Fibroblast of pulmonary artery (primary cell): Measurements from ENCODE around the gene DUSP5.

Source experiments
- DNase-seq: peaks from one replicate; pipeline ENCODE4 v3.0.0-alpha.2; 2010; ENCODE audit warnings: low read depth
- H3K4me3 ChIP-seq: replicated peaks from 2 replicates; pipeline ENCODE4 v1.5.1; 2011; ENCODE audit warnings: low read depth, mild to moderate bottlenecking, control low read depth, low read length, moderate library complexity
- TF ChIP-seq, protein P1 (sequence below): IDR thresholded peaks from 2 replicates; pipeline ENCODE4 v1.5.1; 2011; ENCODE audit warnings: mild to moderate bottlenecking, control low read depth, low read length, inconsistent platforms; ENCODE audit errors: missing control alignments

DUSP5 gene, protein sequence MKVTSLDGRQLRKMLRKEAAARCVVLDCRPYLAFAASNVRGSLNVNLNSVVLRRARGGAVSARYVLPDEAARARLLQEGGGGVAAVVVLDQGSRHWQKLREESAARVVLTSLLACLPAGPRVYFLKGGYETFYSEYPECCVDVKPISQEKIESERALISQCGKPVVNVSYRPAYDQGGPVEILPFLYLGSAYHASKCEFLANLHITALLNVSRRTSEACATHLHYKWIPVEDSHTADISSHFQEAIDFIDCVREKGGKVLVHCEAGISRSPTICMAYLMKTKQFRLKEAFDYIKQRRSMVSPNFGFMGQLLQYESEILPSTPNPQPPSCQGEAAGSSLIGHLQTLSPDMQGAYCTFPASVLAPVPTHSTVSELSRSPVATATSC

DNA sequence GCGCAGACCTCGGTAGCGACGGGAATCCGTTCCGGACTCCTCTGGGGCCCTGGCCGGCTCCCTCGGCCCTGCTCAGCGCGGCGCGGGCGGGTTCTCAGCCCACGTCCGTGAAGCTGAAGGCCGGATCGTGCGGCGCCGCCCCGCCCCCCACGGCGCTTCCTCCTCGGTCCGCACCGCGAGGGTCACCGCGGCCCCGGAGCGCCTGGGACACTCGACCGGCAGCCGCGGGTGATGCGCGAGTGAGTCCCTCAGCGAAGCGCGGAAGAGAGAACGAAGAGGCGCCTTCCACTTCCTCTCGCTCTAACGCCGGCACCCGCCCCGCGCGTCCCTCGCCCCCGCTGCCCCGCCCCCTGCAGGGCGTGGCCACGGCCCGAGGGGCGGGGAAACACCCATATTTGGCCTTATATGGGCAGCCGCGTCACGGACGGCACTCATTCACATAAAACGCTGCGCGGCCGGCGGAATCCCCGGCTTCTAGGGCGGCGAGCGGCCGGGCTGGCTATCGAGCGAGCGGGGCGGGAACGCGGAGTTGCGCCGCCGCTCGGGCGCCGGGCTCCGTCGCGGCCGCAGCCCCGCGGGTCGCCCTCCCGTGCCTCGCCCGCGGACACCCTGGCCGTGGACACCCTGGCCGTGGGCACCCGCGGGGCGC lies at the start of gene DUSP5:
Gene DUSP5, plus strand, starts transcription at position 470 of the 649 bp plus-strand sequence. CDS start 215 bp downstream, outside the sequence.
- TF ChIP-seq, protein P1, sequence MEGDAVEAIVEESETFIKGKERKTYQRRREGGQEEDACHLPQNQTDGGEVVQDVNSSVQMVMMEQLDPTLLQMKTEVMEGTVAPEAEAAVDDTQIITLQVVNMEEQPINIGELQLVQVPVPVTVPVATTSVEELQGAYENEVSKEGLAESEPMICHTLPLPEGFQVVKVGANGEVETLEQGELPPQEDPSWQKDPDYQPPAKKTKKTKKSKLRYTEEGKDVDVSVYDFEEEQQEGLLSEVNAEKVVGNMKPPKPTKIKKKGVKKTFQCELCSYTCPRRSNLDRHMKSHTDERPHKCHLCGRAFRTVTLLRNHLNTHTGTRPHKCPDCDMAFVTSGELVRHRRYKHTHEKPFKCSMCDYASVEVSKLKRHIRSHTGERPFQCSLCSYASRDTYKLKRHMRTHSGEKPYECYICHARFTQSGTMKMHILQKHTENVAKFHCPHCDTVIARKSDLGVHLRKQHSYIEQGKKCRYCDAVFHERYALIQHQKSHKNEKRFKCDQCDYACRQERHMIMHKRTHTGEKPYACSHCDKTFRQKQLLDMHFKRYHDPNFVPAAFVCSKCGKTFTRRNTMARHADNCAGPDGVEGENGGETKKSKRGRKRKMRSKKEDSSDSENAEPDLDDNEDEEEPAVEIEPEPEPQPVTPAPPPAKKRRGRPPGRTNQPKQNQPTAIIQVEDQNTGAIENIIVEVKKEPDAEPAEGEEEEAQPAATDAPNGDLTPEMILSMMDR: no peak
- peak; percentile 96 for DNase-seq
- peak within 1 kb of the TSS; percentile 77 for H3K4me3 ChIP-seq

DNA sequence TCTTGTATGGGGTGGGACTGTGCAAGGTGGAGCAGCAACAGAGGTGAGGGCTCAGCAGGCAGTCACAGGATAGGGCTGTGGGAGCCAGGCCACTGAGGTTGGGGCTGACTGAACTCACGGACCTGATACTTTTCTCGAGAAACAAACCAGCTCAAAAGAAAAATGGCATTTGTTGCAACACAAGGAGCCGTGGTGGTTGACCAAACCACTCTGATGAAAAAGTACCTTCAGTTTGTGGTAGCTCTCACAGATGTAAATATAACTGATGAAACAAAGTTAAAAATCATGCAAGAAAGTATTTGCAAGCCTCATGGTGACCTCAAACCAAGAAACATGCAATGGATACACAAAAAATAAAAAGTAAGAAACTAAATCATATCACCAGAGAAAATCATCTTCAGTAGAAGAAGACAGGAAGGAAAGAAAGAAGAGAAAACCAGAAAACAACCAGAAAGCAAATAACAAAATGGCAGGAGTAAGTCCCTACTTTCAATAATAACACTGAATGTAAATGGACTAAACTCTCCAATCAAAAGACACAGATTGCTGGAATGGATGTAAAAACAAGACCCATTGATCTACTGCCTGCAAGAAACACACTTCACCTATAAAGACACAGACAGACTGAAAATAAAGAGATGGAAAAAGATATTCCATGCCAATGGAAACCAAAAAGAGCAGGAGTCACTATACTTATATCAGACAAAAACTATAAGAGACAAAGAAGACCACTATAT lies 48.9 kb upstream of the DUSP5 start:
- TF ChIP-seq, protein P1: no peak
- DNase-seq: no peak

DNA sequence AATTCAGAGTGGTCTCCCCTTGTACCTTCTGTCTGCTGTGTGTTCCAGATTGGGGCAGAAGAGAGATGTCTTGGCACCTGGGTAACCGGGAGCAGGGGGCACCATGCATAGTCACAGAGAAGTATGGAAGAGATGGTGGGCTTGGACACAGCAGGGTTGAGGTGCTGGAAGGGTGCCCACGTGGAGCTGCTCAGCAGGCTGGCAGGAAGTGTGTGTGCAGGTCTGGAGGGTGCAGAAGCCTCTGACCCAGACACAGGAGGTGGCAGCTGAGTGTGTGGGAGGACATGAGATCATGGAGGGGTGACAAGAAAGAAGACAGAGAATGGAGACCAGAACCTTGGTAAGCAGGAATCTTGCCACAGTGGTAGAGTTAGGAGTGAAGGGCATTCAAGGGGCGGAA lies 42.3 kb upstream of the DUSP5 start:
- TF ChIP-seq, protein P1: no peak
- H3K4me3 ChIP-seq: no peak overlapping the region
- no peak for DNase-seq

More for the DNA sequence above, 48.9 kb upstream of the DUSP5 start:
- no peak overlapping the region for H3K4me3 ChIP-seq

DNA sequence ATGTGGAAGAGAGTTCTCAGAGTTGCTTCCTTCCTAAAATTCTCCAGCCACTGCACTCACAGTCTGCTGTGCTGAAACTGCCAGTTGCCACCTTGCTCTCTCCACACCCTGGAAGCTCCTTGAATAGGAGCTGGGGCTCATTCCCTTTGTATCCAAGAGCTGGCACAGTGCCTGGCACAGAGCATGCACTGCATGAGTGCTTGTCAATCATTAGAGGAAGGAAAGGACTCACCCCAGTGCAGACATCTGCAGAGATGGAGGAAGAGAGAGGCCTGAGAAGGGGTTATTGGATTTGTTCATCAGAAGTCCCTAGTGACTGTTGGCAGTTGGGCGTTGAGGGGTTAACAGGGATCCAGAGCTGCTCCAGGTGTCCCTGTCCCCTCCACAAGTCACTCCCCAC lies 41.7 kb upstream of the DUSP5 start:
- TF ChIP-seq, protein P1: no peak
- H3K4me3 ChIP-seq: no peak overlapping the region
- DNase-seq: no peak

DNA sequence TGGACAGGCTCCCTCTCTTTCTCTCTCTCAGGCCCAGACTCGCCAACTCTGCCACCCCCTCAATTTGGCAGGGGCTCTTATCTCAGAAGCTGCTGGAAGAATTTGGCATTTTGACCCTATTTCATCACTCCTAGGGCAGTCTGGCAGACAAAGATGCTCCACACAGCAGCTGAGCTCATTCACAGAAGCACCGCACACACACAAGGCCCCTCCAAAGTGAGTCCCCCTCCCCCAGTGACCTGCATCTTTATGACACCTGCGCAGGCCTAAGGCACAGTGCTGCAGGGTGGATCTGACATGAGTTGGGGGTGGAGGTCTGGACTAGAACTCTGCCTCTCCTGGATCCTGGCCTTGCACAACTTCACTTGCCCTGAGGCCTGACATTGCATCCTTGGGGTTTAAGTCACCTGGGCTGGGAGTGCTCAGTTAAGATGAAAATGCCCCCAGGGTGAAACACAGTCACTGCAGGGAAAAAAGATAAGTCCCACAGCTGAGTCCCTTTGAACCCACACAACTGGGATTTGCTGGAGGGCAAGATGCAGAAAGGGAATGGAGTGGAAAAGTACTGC lies 41.1 kb upstream of the DUSP5 start:
- TF ChIP-seq, protein P1: no peak
- DNase-seq: peak; percentile 40
- H3K4me3 ChIP-seq: no peak overlapping the region

DNA sequence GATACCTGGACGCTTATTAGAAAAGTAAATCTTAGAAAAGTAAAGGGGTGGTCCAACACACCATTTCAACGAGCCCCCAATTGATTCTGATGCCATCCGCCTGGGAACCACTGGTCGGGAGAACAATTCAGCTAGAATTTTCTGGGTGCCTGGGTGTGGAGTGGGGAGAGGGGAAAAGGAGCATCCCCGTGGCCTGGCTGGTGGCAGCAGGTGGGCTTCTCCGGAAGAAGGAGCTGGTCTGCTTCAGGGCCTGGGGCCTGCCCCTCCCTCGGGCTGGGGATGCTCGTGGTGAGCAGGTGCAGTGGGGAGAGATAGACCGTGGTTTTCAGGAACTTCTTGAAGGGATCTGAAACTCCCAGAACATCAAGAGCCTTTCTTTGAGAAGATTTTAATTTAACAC lies 39.9 kb upstream of the DUSP5 start:
- H3K4me3 ChIP-seq: no peak overlapping the region
- DNase-seq: no peak
- TF ChIP-seq, protein P1: no peak
